ENCODE measurements around the gene VDAC2.
A peak's percentile ranks its signal among the peaks of the same experiment; 100 is the strongest.

VDAC2 gene

DNA sequence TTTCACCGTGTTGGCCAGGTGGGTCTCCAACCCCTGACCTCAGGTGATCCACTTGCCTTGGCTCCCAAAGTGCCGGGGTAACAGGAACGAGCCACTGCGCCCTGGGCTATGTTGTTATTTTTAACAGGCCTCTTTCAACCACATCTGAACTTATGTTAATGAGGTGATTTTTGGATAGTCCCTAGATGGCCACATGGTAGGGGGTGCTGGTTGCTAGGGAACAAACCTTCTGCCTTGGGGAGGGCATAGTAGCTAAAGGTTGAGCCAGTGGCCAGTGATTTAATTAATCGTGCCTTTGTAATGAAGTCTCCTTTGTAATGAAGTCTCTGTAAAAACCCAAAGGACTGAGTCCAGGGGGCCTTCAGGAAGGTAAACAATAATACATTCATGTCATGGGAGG, 16.1 kb downstream of the VDAC2 start:
- H3K9ac ChIP-seq (ENCODE audit: low read depth in 1 of 2, low read length in 2 of 2) = no peak overlapping the region

DNA sequence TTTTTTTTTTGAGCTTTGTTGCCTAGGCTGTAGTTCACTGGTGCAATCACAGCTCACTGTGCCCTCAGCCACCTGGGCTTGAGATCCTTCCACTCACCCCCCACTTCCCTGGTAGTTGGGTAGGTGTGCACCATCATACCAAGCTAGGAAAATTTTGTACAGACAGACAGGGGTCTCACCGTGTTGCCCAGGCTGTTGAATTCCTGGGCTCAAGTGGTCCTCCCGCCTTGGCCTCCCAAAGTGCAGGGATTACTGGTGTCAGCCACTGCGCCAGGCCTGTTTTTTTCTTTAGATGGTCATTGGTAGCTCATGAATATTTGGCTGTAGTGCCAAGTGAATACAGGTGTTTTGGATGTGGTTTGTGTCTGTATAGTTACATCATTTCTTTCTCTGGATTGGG, 17.7 kb downstream of the VDAC2 start:
- no peak overlapping the region for H3K4me3 ChIP-seq (ENCODE audit: low read length in 2 of 2)
- no peak overlapping the region for H3K9ac ChIP-seq (ENCODE audit: low read depth in 1 of 2, low read length in 2 of 2)
- H3K9me3 ChIP-seq (ENCODE audit: control insufficient read depth in 2 of 2, low read length in 2 of 2) = no peaks in the 10 kb centered on the region
- peaks cover 65 to 75% of the 10 kb centered on the region in 2 donors for H3K36me3 ChIP-seq (ENCODE audit: control insufficient read depth in 2 of 2, insufficient read depth in 2 of 2, low read length in 2 of 2)
- H3K4me1 ChIP-seq (ENCODE audit: control insufficient read depth in 2 of 2, insufficient read depth in 2 of 2, low read length in 2 of 2) = peaks cover 13 to 20% of the 10 kb centered on the region in 2 donors
- no peak overlapping the region for H3K27ac ChIP-seq (ENCODE audit: low read depth in 2 of 2, low read length in 2 of 2)
- H3K27me3 ChIP-seq (ENCODE audit: control insufficient read depth in 2 of 2, insufficient read depth in 2 of 2, low read length in 2 of 2) = no peaks in the 10 kb centered on the region

More for the DNA sequence above, 16.1 kb downstream of the VDAC2 start:
- peak overlapping the region; percentile 6 to 8 for H3K27ac ChIP-seq (ENCODE audit: low read depth in 2 of 2, low read length in 2 of 2)
- H3K4me3 ChIP-seq (ENCODE audit: low read length in 2 of 2) = no peak overlapping the region
- peaks cover 13 to 20% of the 10 kb centered on the region in 2 donors for H3K4me1 ChIP-seq (ENCODE audit: control insufficient read depth in 2 of 2, insufficient read depth in 2 of 2, low read length in 2 of 2)
- no peaks in the 10 kb centered on the region for H3K9me3 ChIP-seq (ENCODE audit: control insufficient read depth in 2 of 2, low read length in 2 of 2)
- peaks cover 67 to 76% of the 10 kb centered on the region in 2 donors for H3K36me3 ChIP-seq (ENCODE audit: control insufficient read depth in 2 of 2, insufficient read depth in 2 of 2, low read length in 2 of 2)
- H3K27me3 ChIP-seq (ENCODE audit: control insufficient read depth in 2 of 2, insufficient read depth in 2 of 2, low read length in 2 of 2) = no peaks in the 10 kb centered on the region

DNA sequence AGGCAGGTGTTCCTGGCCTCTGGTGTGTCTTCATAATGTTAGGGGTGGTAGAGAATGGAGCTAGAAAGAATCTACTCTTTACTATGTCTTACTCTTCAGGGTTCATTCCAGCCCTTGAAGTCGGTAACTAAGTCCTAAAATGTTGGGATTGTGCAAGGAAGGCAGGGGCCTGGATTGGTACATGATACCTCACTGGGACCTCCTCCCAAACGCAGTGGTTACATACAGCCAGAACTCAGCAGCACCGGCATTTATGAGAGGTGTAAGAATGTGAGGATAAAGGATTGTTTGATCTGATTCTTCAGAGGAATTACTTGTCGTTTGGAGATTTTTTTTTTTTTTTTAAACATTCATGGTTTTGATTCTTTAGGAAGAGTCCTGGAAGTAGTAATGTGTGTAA, 18.2 kb downstream of the VDAC2 start:
- Histone ChIP-seq H3K4me1 (ENCODE audit: control insufficient read depth in 2 of 2, insufficient read depth in 2 of 2, low read length in 2 of 2) (peaks cover 18 to 20% of the 10 kb centered on the region in 2 donors), H3K27me3 (ENCODE audit: control insufficient read depth in 2 of 2, insufficient read depth in 2 of 2, low read length in 2 of 2) (no peaks in the 10 kb centered on the region), H3K9ac (ENCODE audit: low read depth in 1 of 2, low read length in 2 of 2) (no peak overlapping the region), H3K36me3 (ENCODE audit: control insufficient read depth in 2 of 2, insufficient read depth in 2 of 2, low read length in 2 of 2) (peaks cover 60 to 74% of the 10 kb centered on the region in 2 donors), H3K9me3 (ENCODE audit: control insufficient read depth in 2 of 2, low read length in 2 of 2) (no peaks in the 10 kb centered on the region), H3K27ac (ENCODE audit: low read depth in 2 of 2, low read length in 2 of 2) (no peak overlapping the region), H3K4me3 (ENCODE audit: low read length in 2 of 2) (no peak overlapping the region)

DNA sequence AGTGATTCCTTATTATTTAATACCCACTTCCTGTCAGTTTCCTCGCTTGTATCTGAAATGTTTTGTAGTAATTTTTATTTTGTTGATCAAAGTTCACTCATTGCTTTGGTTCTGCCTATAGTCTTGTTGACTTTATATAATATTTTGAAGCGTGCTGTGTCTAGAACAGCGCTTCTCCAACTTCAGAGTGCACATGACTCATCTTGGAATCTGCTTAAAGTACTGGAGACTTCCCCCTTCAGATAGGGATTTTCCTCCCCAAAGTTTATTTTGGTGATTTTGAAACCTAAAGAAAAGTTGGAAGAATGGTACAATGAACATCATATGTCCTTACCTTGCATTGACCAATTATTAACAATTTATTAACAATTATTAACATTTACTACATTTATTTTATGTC, 19.4 kb downstream of the VDAC2 start:
- Histone ChIP-seq H3K36me3 (ENCODE audit: control insufficient read depth in 2 of 2, insufficient read depth in 2 of 2, low read length in 2 of 2) (peaks cover 48 to 63% of the 10 kb centered on the region in 2 donors), H3K27ac (ENCODE audit: low read depth in 2 of 2, low read length in 2 of 2) (no peak overlapping the region), H3K4me1 (ENCODE audit: control insufficient read depth in 2 of 2, insufficient read depth in 2 of 2, low read length in 2 of 2) (peaks cover 24% of the 10 kb centered on the region in 2 donors), H3K9me3 (ENCODE audit: control insufficient read depth in 2 of 2, low read length in 2 of 2) (no peaks in the 10 kb centered on the region), H3K9ac (ENCODE audit: low read depth in 1 of 2, low read length in 2 of 2) (no peak overlapping the region), H3K27me3 (ENCODE audit: control insufficient read depth in 2 of 2, insufficient read depth in 2 of 2, low read length in 2 of 2) (no peaks in the 10 kb centered on the region), H3K4me3 (ENCODE audit: low read length in 2 of 2) (no peak overlapping the region)

DNA sequence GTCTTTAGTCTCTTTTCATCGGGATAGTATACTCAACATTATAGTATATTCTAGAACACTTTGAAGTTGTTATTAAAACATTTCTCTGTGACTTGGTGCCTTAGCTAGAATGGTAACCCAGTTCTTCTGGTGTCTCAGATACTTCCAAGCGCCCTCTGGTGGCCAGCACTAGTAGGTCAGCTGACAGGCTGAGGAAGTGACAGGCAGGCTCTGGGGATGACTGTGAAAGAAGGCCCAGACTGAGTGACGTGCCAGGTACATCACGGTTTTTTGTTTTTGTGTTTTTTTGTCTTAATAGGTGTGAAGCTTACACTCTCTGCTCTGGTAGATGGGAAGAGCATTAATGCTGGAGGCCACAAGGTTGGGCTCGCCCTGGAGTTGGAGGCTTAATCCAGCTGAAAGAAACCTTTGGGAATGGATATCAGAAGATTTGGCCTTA, 20.0 kb downstream of the VDAC2 start:
- peaks cover 18 to 22% of the 10 kb centered on the region in 2 donors for H3K4me1 ChIP-seq (ENCODE audit: control insufficient read depth in 2 of 2, insufficient read depth in 2 of 2, low read length in 2 of 2)

DNA sequence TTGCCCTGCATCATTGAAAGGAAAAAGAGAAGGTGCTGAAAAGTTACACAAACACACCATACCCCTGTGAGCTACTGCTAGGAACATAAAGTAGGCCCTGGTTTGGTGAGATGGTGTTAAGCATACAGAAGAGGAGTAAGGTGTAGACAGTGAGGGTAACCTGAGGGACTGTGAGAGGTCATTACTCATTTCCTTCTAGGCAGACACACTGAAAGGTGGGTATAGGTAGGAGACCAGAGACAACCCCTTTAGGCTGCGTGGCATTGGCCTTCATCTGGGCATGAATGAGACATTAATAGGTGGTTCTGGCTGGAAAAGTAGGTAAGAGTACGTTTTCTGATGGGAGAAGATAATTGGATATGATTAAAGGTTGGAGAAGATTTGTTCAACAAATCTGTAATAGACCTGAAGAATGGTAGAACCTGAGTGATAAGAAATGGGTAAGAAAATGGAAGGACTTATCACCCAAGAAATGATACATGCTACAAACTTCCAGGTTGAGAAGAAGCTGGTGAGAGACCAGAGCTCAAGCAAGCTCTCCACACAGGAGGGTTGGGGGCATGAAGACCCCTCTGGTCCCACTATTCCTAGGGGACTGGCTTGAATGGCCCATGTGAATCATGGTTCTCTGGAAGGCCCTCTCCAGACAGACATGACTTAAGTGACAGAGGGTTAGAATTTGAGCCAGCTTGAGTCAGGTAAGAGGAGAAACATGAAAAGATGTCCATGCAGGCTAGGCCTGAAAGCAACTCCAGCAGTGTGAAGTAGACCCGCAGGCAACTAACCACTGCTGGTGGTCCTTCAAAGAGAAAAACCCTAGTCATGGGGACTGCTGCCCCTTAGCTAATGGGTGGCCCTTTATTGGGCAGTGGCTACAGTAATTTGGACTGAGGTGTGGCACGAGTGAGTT, 21.3 kb downstream of the VDAC2 start:
- Histone ChIP-seq H3K9me3 (ENCODE audit: control insufficient read depth in 2 of 2, low read length in 2 of 2) (no peaks in the 10 kb centered on the region), H3K36me3 (ENCODE audit: control insufficient read depth in 2 of 2, insufficient read depth in 2 of 2, low read length in 2 of 2) (peaks cover 40 to 47% of the 10 kb centered on the region in 2 donors), H3K27ac (ENCODE audit: low read depth in 2 of 2, low read length in 2 of 2) (no peak overlapping the region), H3K4me1 (ENCODE audit: control insufficient read depth in 2 of 2, insufficient read depth in 2 of 2, low read length in 2 of 2) (peaks cover 16% of the 10 kb centered on the region in 2 donors), H3K27me3 (ENCODE audit: control insufficient read depth in 2 of 2, insufficient read depth in 2 of 2, low read length in 2 of 2) (no peaks in the 10 kb centered on the region), H3K4me3 (ENCODE audit: low read length in 2 of 2) (no peak overlapping the region), H3K9ac (ENCODE audit: low read depth in 1 of 2, low read length in 2 of 2) (no peak overlapping the region)

More for the DNA sequence above, 20.0 kb downstream of the VDAC2 start:
- no peak overlapping the region for H3K27ac ChIP-seq (ENCODE audit: low read depth in 2 of 2, low read length in 2 of 2)
- no peaks in the 10 kb centered on the region for H3K27me3 ChIP-seq (ENCODE audit: control insufficient read depth in 2 of 2, insufficient read depth in 2 of 2, low read length in 2 of 2)
- H3K36me3 ChIP-seq (ENCODE audit: control insufficient read depth in 2 of 2, insufficient read depth in 2 of 2, low read length in 2 of 2) = peaks cover 42 to 57% of the 10 kb centered on the region in 2 donors
- no peaks in the 10 kb centered on the region for H3K9me3 ChIP-seq (ENCODE audit: control insufficient read depth in 2 of 2, low read length in 2 of 2)
- H3K4me3 ChIP-seq (ENCODE audit: low read length in 2 of 2) = no peak overlapping the region
- no peak overlapping the region for H3K9ac ChIP-seq (ENCODE audit: low read depth in 1 of 2, low read length in 2 of 2)

DNA sequence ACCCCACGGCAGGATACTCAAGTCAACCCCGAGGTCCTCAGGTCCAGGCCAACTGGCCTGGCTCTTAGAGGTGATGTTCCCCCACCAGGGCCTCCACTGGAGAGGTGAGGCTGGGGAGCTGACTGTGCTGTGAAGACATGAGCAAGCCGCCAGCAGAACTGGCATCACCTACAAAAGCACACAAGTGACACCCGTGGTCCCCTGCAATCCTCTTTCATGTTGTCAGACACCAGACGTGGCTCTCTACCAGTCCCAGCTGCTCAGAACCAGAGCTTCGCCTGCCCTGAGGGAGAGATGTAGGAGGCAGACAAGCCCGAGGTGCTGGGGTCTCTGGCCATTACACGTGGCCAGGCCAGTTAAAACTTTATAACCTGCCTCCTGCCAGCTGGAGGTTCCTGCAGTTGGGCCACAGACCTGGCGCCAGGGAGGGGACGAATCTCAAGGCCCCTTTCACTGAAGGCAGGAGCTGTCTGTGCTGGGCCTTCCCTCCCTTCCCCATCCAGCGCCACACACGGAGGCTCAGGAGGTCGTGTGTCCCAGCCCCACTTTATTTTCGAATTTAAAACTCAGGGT, 22.9 kb downstream of the VDAC2 start:
- Histone ChIP-seq H3K9me3 (ENCODE audit: control insufficient read depth in 2 of 2, low read length in 2 of 2) (no peaks in the 10 kb centered on the region), H3K4me1 (ENCODE audit: control insufficient read depth in 2 of 2, insufficient read depth in 2 of 2, low read length in 2 of 2) (peaks cover 19 to 22% of the 10 kb centered on the region in 2 donors), H3K9ac (ENCODE audit: low read depth in 1 of 2, low read length in 2 of 2) (peak overlapping the region in 1 of 2 donors; percentile 36)

DNA sequence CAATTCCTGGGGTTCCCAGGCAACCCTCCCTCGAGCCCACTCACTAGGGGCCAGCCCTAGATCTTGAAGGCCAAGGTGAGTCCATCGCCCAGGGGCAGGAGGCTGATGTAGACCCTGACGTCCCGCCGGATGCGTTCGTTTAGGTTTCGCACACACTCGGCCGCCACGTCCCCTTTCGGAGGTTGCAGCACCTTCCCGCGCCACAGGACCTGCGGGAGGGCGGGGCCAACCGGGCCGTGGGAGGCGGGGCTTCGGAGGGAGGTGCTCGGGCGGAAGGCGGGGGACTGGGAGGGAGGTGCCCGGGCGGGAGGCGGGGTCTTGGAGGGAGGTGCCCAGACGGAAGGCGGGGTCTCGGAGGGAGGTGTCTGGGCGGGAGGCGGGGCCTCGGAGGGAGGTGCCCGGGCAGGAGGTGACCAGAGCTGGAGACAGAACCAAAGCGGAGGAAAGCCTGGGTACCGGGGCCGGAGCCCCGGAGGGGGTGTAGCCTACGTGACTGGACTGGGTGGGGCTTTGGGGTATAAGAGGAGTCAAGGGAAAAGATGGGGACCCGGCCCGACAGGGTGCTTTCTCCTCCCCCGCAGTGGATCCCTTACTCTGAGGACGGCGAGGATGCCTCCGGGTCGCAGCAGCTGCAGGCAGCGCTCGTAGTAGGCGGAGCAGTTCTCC, 23.6 kb downstream of the VDAC2 start:
- Histone ChIP-seq H3K36me3 (ENCODE audit: control insufficient read depth in 2 of 2, insufficient read depth in 2 of 2, low read length in 2 of 2) (peaks cover 30 to 34% of the 10 kb centered on the region in 2 donors), H3K9me3 (ENCODE audit: control insufficient read depth in 2 of 2, low read length in 2 of 2) (no peaks in the 10 kb centered on the region), H3K9ac (ENCODE audit: low read depth in 1 of 2, low read length in 2 of 2) (peak overlapping the region in 1 of 2 donors; percentile 86), H3K4me1 (ENCODE audit: control insufficient read depth in 2 of 2, insufficient read depth in 2 of 2, low read length in 2 of 2) (peaks cover 19 to 22% of the 10 kb centered on the region in 2 donors), H3K27ac (ENCODE audit: low read depth in 2 of 2, low read length in 2 of 2) (peak overlapping the region; percentile 91 to 92), H3K27me3 (ENCODE audit: control insufficient read depth in 2 of 2, insufficient read depth in 2 of 2, low read length in 2 of 2) (no peaks in the 10 kb centered on the region), H3K4me3 (ENCODE audit: low read length in 2 of 2) (peak overlapping the region; percentile 70 to 77)

More for the DNA sequence above, 22.9 kb downstream of the VDAC2 start:
- Histone ChIP-seq H3K27ac (ENCODE audit: low read depth in 2 of 2, low read length in 2 of 2) (peak overlapping the region; percentile 69 to 92), H3K27me3 (ENCODE audit: control insufficient read depth in 2 of 2, insufficient read depth in 2 of 2, low read length in 2 of 2) (no peaks in the 10 kb centered on the region), H3K36me3 (ENCODE audit: control insufficient read depth in 2 of 2, insufficient read depth in 2 of 2, low read length in 2 of 2) (peaks cover 37 to 40% of the 10 kb centered on the region in 2 donors), H3K4me3 (ENCODE audit: low read length in 2 of 2) (peak overlapping the region; percentile 52 to 63)

DNA sequence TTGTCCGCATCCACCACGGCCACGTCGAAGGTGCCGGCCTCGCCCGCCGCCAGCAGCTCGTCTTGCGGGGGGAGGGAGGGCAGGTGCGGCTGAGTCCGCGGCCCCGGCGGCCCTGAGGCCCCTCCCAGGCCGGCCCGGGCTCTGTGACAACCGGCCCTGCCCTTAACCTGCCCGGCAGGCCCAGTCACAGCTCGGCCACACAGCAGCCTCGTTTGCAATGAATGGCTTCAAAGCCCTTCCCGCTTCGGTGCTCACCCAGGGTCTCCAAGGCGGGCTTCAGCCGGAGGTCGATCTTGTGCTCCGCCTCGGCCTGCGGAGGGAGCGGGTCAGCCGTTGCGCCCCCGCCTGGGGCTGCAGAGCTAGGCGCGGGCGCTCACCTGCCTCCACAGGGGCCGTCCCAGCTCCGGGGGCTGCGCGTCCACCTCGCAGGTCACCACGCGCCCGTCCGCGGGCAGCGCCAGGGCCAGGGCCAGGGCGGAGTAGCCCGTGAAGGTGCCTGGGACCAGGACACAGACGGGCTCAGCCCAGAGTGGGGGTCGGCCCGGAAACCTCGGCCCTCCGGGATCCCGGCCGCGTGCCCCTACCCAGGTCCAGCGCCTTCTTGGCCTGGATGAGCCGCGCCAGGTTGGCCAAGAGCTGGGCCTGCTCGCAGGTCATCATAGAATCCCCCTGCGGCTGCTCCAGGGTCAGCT, 24.2 kb downstream of the VDAC2 start:
- peaks cover 25 to 29% of the 10 kb centered on the region in 2 donors for H3K36me3 ChIP-seq (ENCODE audit: control insufficient read depth in 2 of 2, insufficient read depth in 2 of 2, low read length in 2 of 2)
- no peaks in the 10 kb centered on the region for H3K27me3 ChIP-seq (ENCODE audit: control insufficient read depth in 2 of 2, insufficient read depth in 2 of 2, low read length in 2 of 2)
- H3K4me1 ChIP-seq (ENCODE audit: control insufficient read depth in 2 of 2, insufficient read depth in 2 of 2, low read length in 2 of 2) = peaks cover 19 to 22% of the 10 kb centered on the region in 2 donors
- H3K27ac ChIP-seq (ENCODE audit: low read depth in 2 of 2, low read length in 2 of 2) = peak overlapping the region; percentile 91 to 92
- H3K9me3 ChIP-seq (ENCODE audit: control insufficient read depth in 2 of 2, low read length in 2 of 2) = no peaks in the 10 kb centered on the region
- peak overlapping the region; percentile 72 to 86 for H3K9ac ChIP-seq (ENCODE audit: low read depth in 1 of 2, low read length in 2 of 2)
- peak overlapping the region; percentile 70 to 77 for H3K4me3 ChIP-seq (ENCODE audit: low read length in 2 of 2)
